GM18951 (cell line): ENCODE measurements around the gene LDB3.

Experiments
- POLR2A ChIP-seq: IDR thresholded peaks from 4 replicates; pipeline ENCODE4 v1.6.1; 2011; ENCODE audit warnings: mild to moderate bottlenecking; ENCODE audit not compliant: insufficient read length, insufficient read depth; ENCODE audit errors: extremely low read depth
- in situ Hi-C: fragments of 300-500 bp; cut with MboI; formaldehyde crosslinking; loops from one replicate; pipeline ENCODE4 v1.12.0; 2022; ENCODE audit warnings: low sequenced_read_pairs, mixed read lengths, inconsistent platforms; ENCODE audit not compliant: unreplicated experiment

LDB3 gene

GRCh38 chr10:86646532-86646931 lies 21.8 kb upstream of the LDB3 start:
- in situ Hi-C loops: no loop called here
- no peak for TF ChIP-seq POLR2A

DNA sequence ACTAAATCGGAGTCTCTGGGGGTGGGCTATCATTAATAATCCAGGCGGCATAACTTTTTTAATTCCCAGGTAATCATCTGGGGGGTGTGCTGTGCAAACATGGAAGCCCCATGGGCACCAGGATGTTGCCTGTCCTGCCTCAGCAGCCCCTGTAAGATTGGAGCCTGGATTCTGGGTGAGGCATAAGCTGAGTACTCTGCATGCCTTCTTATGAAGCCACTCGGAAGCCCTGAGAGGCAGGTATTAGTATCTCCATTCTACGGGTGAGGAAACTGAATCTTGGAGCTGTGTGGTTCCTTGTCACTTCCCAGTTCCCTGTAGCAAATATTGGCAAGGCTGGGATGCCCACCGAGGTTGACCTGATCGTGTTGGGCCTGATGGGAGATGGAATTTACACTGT lies 21.4 kb upstream of the LDB3 start:
- TF ChIP-seq POLR2A: no peak
- in situ Hi-C loops: no loop called here

DNA sequence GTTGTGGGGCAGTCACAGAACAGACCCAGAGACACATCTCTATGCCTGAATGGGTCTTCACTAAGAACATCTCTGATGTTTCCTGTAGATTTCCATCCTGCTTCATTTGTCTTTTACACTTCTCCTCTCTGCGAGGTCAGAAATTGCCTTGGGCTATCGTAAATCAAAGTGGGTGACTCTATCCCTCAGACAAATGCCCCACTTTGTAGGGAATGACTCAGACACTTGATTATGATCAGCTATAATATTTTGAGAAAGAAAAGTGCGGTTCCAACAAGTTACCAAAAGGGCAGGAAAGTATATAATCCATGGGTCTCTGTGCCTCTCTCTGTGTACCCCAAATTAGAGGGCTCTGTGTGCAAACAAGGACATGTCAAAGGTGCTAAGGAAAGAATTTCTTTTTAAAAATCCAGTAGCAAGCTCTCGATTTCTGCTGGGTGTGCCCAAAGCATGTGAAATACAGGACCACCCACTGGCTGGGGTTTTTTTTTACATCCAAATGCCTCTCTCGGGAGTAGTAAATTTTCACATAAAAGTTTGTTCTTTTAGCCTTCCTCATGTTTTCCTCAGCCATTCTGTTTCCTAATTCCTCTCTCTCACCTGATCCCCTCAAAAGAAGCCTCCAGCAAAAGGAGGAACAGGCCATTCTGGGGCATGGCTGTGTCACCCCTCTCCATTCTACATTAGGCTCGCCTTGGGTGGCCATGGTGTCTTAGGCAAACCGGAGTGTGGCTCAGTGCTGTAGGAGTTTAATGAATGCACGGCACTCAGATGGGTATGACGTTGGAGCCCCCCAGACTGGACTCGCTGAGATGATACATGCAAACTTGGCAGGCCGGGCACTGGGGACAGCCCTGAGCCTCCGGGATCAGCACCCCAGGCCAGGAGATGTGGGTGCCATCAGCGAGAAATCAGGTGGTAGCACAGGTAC lies 20.3 kb upstream of the LDB3 start:
- in situ Hi-C loops: no loop called here

DNA sequence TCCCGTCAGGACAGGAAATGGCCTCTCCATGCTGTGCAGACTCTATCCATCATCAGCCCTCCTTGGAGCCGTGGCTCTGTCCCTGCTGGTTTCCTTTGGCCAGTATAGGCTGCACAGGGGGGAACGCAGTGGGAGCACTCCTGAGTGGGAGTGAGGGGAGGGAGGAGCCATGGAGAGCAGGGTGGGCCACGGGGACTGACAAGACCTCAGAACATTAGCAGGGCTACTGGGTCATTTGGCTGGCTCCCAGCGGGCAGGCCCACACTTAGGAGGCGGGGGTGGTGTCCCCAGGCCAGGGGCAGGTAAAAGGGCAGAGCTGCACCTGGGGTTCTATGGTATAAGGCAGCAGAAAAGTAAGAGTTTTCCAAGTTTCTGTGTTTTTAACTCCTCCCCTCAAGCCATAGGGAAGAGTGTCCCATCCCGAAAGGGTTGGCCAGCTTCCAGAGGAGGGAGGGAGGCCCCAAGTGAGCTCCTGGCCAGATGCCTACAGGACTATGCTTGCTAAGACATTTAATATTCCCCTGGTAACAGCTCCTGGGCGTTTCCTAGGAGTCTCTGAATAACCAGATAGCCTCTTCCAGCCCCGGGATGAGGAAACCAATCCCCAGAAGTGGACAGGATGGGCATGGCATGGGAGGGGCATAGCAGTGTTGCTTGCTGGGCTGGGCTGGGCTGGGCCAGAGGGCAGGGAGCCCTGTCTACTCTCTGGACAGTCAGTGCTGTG lies 19.4 kb upstream of the LDB3 start:
- no peak for TF ChIP-seq POLR2A
- in situ Hi-C loops: no loop called here

More for the DNA sequence above, 20.3 kb upstream of the LDB3 start:
- no peak for TF ChIP-seq POLR2A

GRCh38 chr10:86649471-86650150 lies 18.7 kb upstream of the LDB3 start:
- in situ Hi-C loops: no loop called here
- TF ChIP-seq POLR2A: no peak

- no peak for TF ChIP-seq POLR2A
- in situ Hi-C loops: no loop called here
These were observed 18.2 kb upstream of the LDB3 start for GRCh38 chr10:86650151-86650550.

- in situ Hi-C loops: no loop called here
- no peak for TF ChIP-seq POLR2A
These were observed 17.3 kb upstream of the LDB3 start for GRCh38 chr10:86651021-86651471.

GRCh38 chr10:86651631-86652331 lies 16.5 kb upstream of the LDB3 start:
- in situ Hi-C loops: no loop called here
- TF ChIP-seq POLR2A: no peak

- in situ Hi-C loops: no loop called here
These were observed 15.7 kb upstream of the LDB3 start for GRCh38 chr10:86652361-86653202.

GRCh38 chr10:86653379-86653778 lies 14.9 kb upstream of the LDB3 start:
- in situ Hi-C loops: no loop called here
- no peak for TF ChIP-seq POLR2A

More at GRCh38 chr10:86652361-86653202, 15.7 kb upstream of the LDB3 start:
- no peak for TF ChIP-seq POLR2A

DNA sequence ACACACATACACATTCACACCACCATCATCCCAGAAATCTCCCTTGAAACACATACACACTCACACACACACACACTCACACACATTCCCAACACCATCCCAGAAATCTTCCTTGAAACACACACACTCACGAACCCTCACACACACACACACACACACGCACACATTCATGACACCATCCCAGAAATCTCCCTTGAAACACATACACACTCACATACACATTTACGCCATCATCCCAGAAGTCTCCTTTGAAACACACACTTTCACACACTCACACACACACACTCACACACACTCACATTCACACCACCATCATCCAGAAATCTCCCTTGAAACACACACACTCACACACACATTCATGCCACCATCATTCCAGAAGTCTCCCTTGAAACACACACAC lies 14.3 kb upstream of the LDB3 start:
- in situ Hi-C loops: no loop called here
- no peak for TF ChIP-seq POLR2A
